Trophoblast cell (in vitro differentiated cells and primary cell): ENCODE measurements around the gene XYLT1.
A peak's percentile ranks its signal among the peaks of the same experiment; 100 is the strongest.
"Not testable (repeated sequence)": the region's sequence is repeated elsewhere in the genome, so short reads cannot be mapped to it uniquely, and the experiment has no call there.

Experiments used
- DNase-seq, 2 donors: peaks; one replicate each; pipeline ENCODE4 v3.0.0-alpha.2; 2016
- H2AFZ ChIP-seq: 2 replicates; pipeline ENCODE4 v1.6.1; 2013; ENCODE audit warnings: low read length, moderate library complexity, mild to moderate bottlenecking; ENCODE audit not compliant: insufficient read depth, poor library complexity
- H2AK5ac ChIP-seq: 2 replicates; pipeline ENCODE4 v1.6.1; 2013; ENCODE audit warnings: mild to moderate bottlenecking, low read length
- H2BK120ac ChIP-seq: 2 replicates; pipeline ENCODE4 v1.6.1; 2013; ENCODE audit warnings: low read length, mild to moderate bottlenecking, moderate library complexity; ENCODE audit not compliant: insufficient read depth, poor library complexity
- H2BK12ac ChIP-seq: 2 replicates; pipeline ENCODE4 v1.6.1; 2013; ENCODE audit warnings: mild to moderate bottlenecking, low read length, moderate library complexity
- H2BK5ac ChIP-seq: 2 replicates; pipeline ENCODE4 v1.6.1; 2013; ENCODE audit warnings: low read length, low read depth, moderate library complexity, mild to moderate bottlenecking; ENCODE audit not compliant: poor library complexity
- H3K14ac ChIP-seq: 2 replicates; pipeline ENCODE4 v1.6.1; 2013; ENCODE audit warnings: mild to moderate bottlenecking, low read length
- H3K18ac ChIP-seq: 2 replicates; pipeline ENCODE4 v1.6.1; 2013; ENCODE audit warnings: mild to moderate bottlenecking, low read length
- H3K23ac ChIP-seq: 2 replicates; pipeline ENCODE4 v1.6.1; 2013; ENCODE audit warnings: low read length
- H3K27ac ChIP-seq: 2 replicates; pipeline ENCODE4 v1.5.1; 2013; ENCODE audit warnings: low read depth, mild to moderate bottlenecking, inconsistent platforms, low read length, moderate library complexity
- H3K27me3 ChIP-seq: 2 replicates; pipeline ENCODE4 v1.6.1; 2013; ENCODE audit warnings: inconsistent platforms, mild to moderate bottlenecking, low read length, moderate library complexity; ENCODE audit not compliant: insufficient read depth
- H3K36me3 ChIP-seq, 2 experiments: 1 replicate in 1 of 2; 2 replicates in 1 of 2; pipeline ENCODE4 v1.6.1; 2013; ENCODE audit warnings: low read length in 2 of 2, mild to moderate bottlenecking in 2 of 2, moderate library complexity in 1 of 2; ENCODE audit not compliant: insufficient read depth in 2 of 2, control insufficient read depth in 1 of 2
- H3K4ac ChIP-seq: 2 replicates; pipeline ENCODE4 v1.6.1; 2013; ENCODE audit warnings: low read depth, mild to moderate bottlenecking, low read length, moderate library complexity
- H3K4me1 ChIP-seq, 2 experiments: 1 replicate in 1 of 2; 2 replicates in 1 of 2; pipeline ENCODE4 v1.6.1; 2013; ENCODE audit warnings: low read length in 2 of 2, mild to moderate bottlenecking in 2 of 2, moderate library complexity in 1 of 2; ENCODE audit not compliant: insufficient read depth in 2 of 2, control insufficient read depth in 1 of 2
- H3K4me2 ChIP-seq: 2 replicates; pipeline ENCODE4 v1.6.1; 2013; ENCODE audit warnings: inconsistent platforms, mild to moderate bottlenecking, low read length, moderate library complexity
- H3K4me3 ChIP-seq: 2 replicates; pipeline ENCODE4 v1.5.1; 2013; ENCODE audit warnings: mild to moderate bottlenecking, low read depth, low read length, inconsistent platforms
- H3K79me1 ChIP-seq: one replicate; pipeline ENCODE4 v1.6.1; 2013; ENCODE audit warnings: low read length
- H3K79me2 ChIP-seq: 2 replicates; pipeline ENCODE4 v1.6.1; 2013; ENCODE audit warnings: low read length, mild to moderate bottlenecking; ENCODE audit not compliant: control insufficient read depth, insufficient read depth, poor library complexity
- H3K9ac ChIP-seq: 2 replicates; pipeline ENCODE4 v1.6.1; 2013; ENCODE audit warnings: mild to moderate bottlenecking, low read length
- H3K9me3 ChIP-seq: 2 replicates; pipeline ENCODE4 v1.6.1; 2013; ENCODE audit warnings: low read depth, mild to moderate bottlenecking, control low read depth, inconsistent platforms, low read length; ENCODE audit not compliant: insufficient read depth
- H4K12ac ChIP-seq: 2 replicates; pipeline ENCODE4 v1.6.1; 2013; ENCODE audit warnings: low read depth, mild to moderate bottlenecking, low read length, moderate library complexity
- H4K8ac ChIP-seq: 2 replicates; pipeline ENCODE4 v1.6.1; 2013; ENCODE audit warnings: low read depth, mild to moderate bottlenecking, low read length, moderate library complexity
- H4K91ac ChIP-seq: one replicate; pipeline ENCODE4 v1.6.1; 2013; ENCODE audit warnings: low read depth, mild to moderate bottlenecking, low read length, moderate library complexity
- WGBS: extraction: QIAGEN DNeasy Blood & Tissue Kit; methylation state at CpG from one replicate; pipeline ENCODE4 v1.1.7; 2013; ENCODE audit warnings: missing lambda C conversion rate; ENCODE audit not compliant: insufficient read length, insufficient coverage; ENCODE audit errors: extremely low coverage; 5-methylcytosine and 5-hydroxymethylcytosine counted together

The XYLT1 gene

GRCh38 chr16:17481736-17482135 is 11.0 kb upstream of the XYLT1 start:
- Histone ChIP-seq H4K8ac (no peak overlapping the region), H3K36me3 (no peaks in the 10 kb centered on the region), H3K79me1 (peaks cover 3% of the 10 kb centered on the region), H2BK120ac (no peak overlapping the region), H3K79me2 (no peaks in the 10 kb centered on the region), H2AFZ (no peak overlapping the region), H2BK5ac (no peak overlapping the region), H2AK5ac (no peak overlapping the region), H3K23ac (no peak overlapping the region), H3K18ac (no peak overlapping the region), H3K9me3 (no peaks in the 10 kb centered on the region), H3K4me1 (peaks cover 5 to 11% of the 10 kb centered on the region in 2 experiments), H4K91ac (peak overlapping the region; percentile 26), H3K4me3 (no peak overlapping the region), H2BK12ac (no peak overlapping the region), H3K9ac (no peak overlapping the region), H3K4me2 (no peak overlapping the region), H3K4ac (no peak overlapping the region), H3K27me3 (no peaks in the 10 kb centered on the region), H4K12ac (no peak overlapping the region), H3K27ac (no peak overlapping the region), H3K14ac (no peak overlapping the region)
- WGBS: no CpG with 5 or more reads among the region's 2 CpGs
- DNase-seq: no peak

GRCh38 chr16:17477260-17477545 is 6.4 kb upstream of the XYLT1 start:
- not testable (repeated sequence) for H3K4me2 ChIP-seq, H3K79me2 ChIP-seq, H3K4me3 ChIP-seq, H3K4me1 ChIP-seq, H3K9ac ChIP-seq, H4K91ac ChIP-seq, H2AK5ac ChIP-seq, H3K4ac ChIP-seq, H3K27me3 ChIP-seq, H4K8ac ChIP-seq, H3K9me3 ChIP-seq, H2AFZ ChIP-seq, H3K23ac ChIP-seq, H2BK120ac ChIP-seq, H4K12ac ChIP-seq, H3K36me3 ChIP-seq, H2BK5ac ChIP-seq, H3K79me1 ChIP-seq, H3K14ac ChIP-seq, H2BK12ac ChIP-seq, H3K27ac ChIP-seq, H3K18ac ChIP-seq
- peak; percentile 27 to 56 for DNase-seq
- WGBS: no CpG with 5 or more reads among the region's 6 CpGs

- no peak overlapping the region for H2BK120ac ChIP-seq
- H4K12ac ChIP-seq: no peak overlapping the region
- H3K4me2 ChIP-seq: no peak overlapping the region
- H3K27ac ChIP-seq: no peak overlapping the region
- H3K4me1 ChIP-seq: peaks cover 7 to 8% of the 10 kb centered on the region in 2 experiments
- H2AFZ ChIP-seq: no peak overlapping the region
- WGBS: no CpG with 5 or more reads among the region's 11 CpGs
- H3K79me2 ChIP-seq: no peaks in the 10 kb centered on the region
- no peak overlapping the region for H3K9ac ChIP-seq
- no peak overlapping the region for H3K18ac ChIP-seq
- no peak overlapping the region for H4K8ac ChIP-seq
- H3K36me3 ChIP-seq: no peaks in the 10 kb centered on the region
- no peak overlapping the region for H3K4me3 ChIP-seq
- H2AK5ac ChIP-seq: no peak overlapping the region
- H2BK12ac ChIP-seq: no peak overlapping the region
- no peaks in the 10 kb centered on the region for H3K9me3 ChIP-seq
- DNase-seq: peak; percentile 78 to 89
- no peak overlapping the region for H3K23ac ChIP-seq
- no peak overlapping the region for H4K91ac ChIP-seq
- no peak overlapping the region for H3K4ac ChIP-seq
- no peak overlapping the region for H3K14ac ChIP-seq
- no peaks in the 10 kb centered on the region for H3K27me3 ChIP-seq
- H2BK5ac ChIP-seq: no peak overlapping the region
- H3K79me1 ChIP-seq: no peaks in the 10 kb centered on the region
Observed at GRCh38 chr16:17476414-17477259, 5.9 kb upstream of the XYLT1 start.

GRCh38 chr16:17475104-17475503 is 4.3 kb upstream of the XYLT1 start:
- peaks cover 3% of the 10 kb centered on the region for H3K79me1 ChIP-seq
- H2BK120ac ChIP-seq: no peak overlapping the region
- no peak overlapping the region for H3K4me3 ChIP-seq
- H3K9ac ChIP-seq: no peak overlapping the region
- H3K4ac ChIP-seq: no peak overlapping the region
- H2AFZ ChIP-seq: no peak overlapping the region
- H3K4me1 ChIP-seq: peaks cover 10 to 13% of the 10 kb centered on the region in 2 experiments
- H3K27me3 ChIP-seq: peaks cover 1% of the 10 kb centered on the region
- no peak overlapping the region for H3K23ac ChIP-seq
- H3K79me2 ChIP-seq: peaks cover 2% of the 10 kb centered on the region
- H2AK5ac ChIP-seq: peak overlapping the region; percentile 9
- no peak overlapping the region for H2BK12ac ChIP-seq
- H3K18ac ChIP-seq: no peak overlapping the region
- H3K36me3 ChIP-seq: no peaks in the 10 kb centered on the region
- no peaks in the 10 kb centered on the region for H3K9me3 ChIP-seq
- no peak overlapping the region for H3K27ac ChIP-seq
- H3K14ac ChIP-seq: no peak overlapping the region
- H4K12ac ChIP-seq: no peak overlapping the region
- H4K91ac ChIP-seq: no peak overlapping the region
- WGBS: no CpG with 5 or more reads among the region's 7 CpGs
- no peak overlapping the region for H3K4me2 ChIP-seq
- H4K8ac ChIP-seq: no peak overlapping the region
- no peak for DNase-seq
- no peak overlapping the region for H2BK5ac ChIP-seq
